HG03520 (cell line): ENCODE results near the gene SMIM35.

Experiments
- ATAC-seq: cut with Tn5 transposase; IDR thresholded peaks from one replicate; pipeline ENCODE4 v1.9.1; 2021; ENCODE audit warnings: mild to moderate bottlenecking, moderate library complexity; ENCODE audit not compliant: unreplicated experiment

The SMIM35 gene

GRCh38 chr11:118046051-118046963, 40.5 kb downstream of the SMIM35 start:
- ATAC-seq, result no peak

GRCh38 chr11:118045191-118045590, 41.6 kb downstream of the SMIM35 start:
- no peak for ATAC-seq

GRCh38 chr11:118042796-118043195, 44.0 kb downstream of the SMIM35 start:
- ATAC-seq, result no peak

GRCh38 chr11:118042141-118042540, 44.6 kb downstream of the SMIM35 start:
- no peak for ATAC-seq

GRCh38 chr11:118033443-118033842, 53.3 kb downstream of the SMIM35 start:
- ATAC-seq, result no peak

- no peak for ATAC-seq
Measured at GRCh38 chr11:118028626-118029025, 58.1 kb downstream of the SMIM35 start.

GRCh38 chr11:118027694-118028093, 59.1 kb downstream of the SMIM35 start:
- no peak for ATAC-seq

- no peak for ATAC-seq
Measured at GRCh38 chr11:118021146-118021545, 65.6 kb downstream of the SMIM35 start.

- no peak for ATAC-seq
Measured at GRCh38 chr11:118018401-118018800, 68.4 kb downstream of the SMIM35 start.

- ATAC-seq, result no peak
Measured at GRCh38 chr11:118017631-118018315, 69.0 kb downstream of the SMIM35 start.

- ATAC-seq, result no peak
Measured at GRCh38 chr11:118017111-118017510, 69.7 kb downstream of the SMIM35 start.

- no peak for ATAC-seq
Measured at GRCh38 chr11:118016104-118016503, 70.7 kb downstream of the SMIM35 start.

- ATAC-seq, result no peak
Measured at GRCh38 chr11:118015385-118015841, 71.3 kb downstream of the SMIM35 start.

GRCh38 chr11:118014022-118014421, 72.7 kb downstream of the SMIM35 start:
- no peak for ATAC-seq

- ATAC-seq, result no peak
Measured at GRCh38 chr11:118012083-118012669, 74.6 kb downstream of the SMIM35 start.

- ATAC-seq, result peak; percentile 71
Measured at GRCh38 chr11:118010738-118011461, 75.9 kb downstream of the SMIM35 start.

- ATAC-seq, result no peak
Measured at GRCh38 chr11:118009864-118010737, 76.7 kb downstream of the SMIM35 start.

GRCh38 chr11:118008271-118008911, 78.4 kb downstream of the SMIM35 start:
- ATAC-seq, result no peak

- peak; percentile 32 for ATAC-seq
Measured at GRCh38 chr11:118007563-118008270, 79.0 kb downstream of the SMIM35 start.
